HL-60 (cell line): ENCODE measurements around the gene CNTNAP2.

Experiments used
- DNase-seq, 2 experiments: peaks; one replicate each; pipeline ENCODE4 v3.0.0-alpha.2; 2010 to 2020; ENCODE audit warnings: low read depth in 1 of 2, low spot score in 1 of 2
- H3K27ac ChIP-seq: fragments of 250-450 bp; sonication (Bioruptor Pico); replicated peaks from 2 replicates; pipeline ENCODE4 v1.5.1; 2020; ENCODE audit warnings: mild to moderate bottlenecking, moderate library complexity
- H3K27me3 ChIP-seq: fragments of 250-450 bp; sonication (Bioruptor Pico); 2 replicates; pipeline ENCODE4 v1.5.1; 2021; ENCODE audit warnings: mild to moderate bottlenecking, moderate library complexity; ENCODE audit not compliant: insufficient read depth, poor library complexity, severe bottlenecking
- H3K4me3 ChIP-seq: replicated peaks from 2 replicates; pipeline ENCODE4 v1.5.1; 2011; ENCODE audit warnings: mild to moderate bottlenecking, control low read depth, low read length; ENCODE audit not compliant: insufficient read depth
- CTCF ChIP-seq: IDR thresholded peaks from one replicate; pipeline ENCODE4 v1.5.1; 2011; ENCODE audit warnings: low read length, control low read depth, inconsistent platforms; ENCODE audit not compliant: insufficient read depth
- GABPA ChIP-seq: IDR thresholded peaks from 2 replicates; pipeline ENCODE4 v1.6.1; 2012; ENCODE audit warnings: low read depth
- POLR2AphosphoS5 ChIP-seq: IDR thresholded peaks from 2 replicates; pipeline ENCODE4 v1.6.1; 2012; ENCODE audit warnings: low read depth
- SPI1 ChIP-seq: IDR thresholded peaks from 2 replicates; pipeline ENCODE4 v1.6.1; 2012; ENCODE audit warnings: low read depth, mild to moderate bottlenecking, borderline replicate concordance
- TF ChIP-seq, protein P1 (sequence below): IDR thresholded peaks from 2 replicates; pipeline ENCODE4 v1.6.1; 2012; ENCODE audit warnings: low read depth; ENCODE audit not compliant: insufficient replicate concordance

CNTNAP2 gene

GRCh38 chr7:146136357-146136875 lies 19.8 kb downstream of the CNTNAP2 start:
- TF ChIP-seq SPI1, result no peak
- H3K27me3 ChIP-seq, result no peaks in the 10 kb centered on the region
- no peak overlapping the region for H3K27ac ChIP-seq
- H3K4me3 ChIP-seq, result no peak overlapping the region
- no peak for DNase-seq

- Histone ChIP-seq H3K27me3 (no peaks in the 10 kb centered on the region), H3K4me3 (no peak overlapping the region), H3K27ac (no peak overlapping the region)
- TF ChIP-seq SPI1, result no peak
- no peak for TF ChIP-seq POLR2AphosphoS5
- no peak for TF ChIP-seq CTCF
- TF ChIP-seq, protein P1, sequence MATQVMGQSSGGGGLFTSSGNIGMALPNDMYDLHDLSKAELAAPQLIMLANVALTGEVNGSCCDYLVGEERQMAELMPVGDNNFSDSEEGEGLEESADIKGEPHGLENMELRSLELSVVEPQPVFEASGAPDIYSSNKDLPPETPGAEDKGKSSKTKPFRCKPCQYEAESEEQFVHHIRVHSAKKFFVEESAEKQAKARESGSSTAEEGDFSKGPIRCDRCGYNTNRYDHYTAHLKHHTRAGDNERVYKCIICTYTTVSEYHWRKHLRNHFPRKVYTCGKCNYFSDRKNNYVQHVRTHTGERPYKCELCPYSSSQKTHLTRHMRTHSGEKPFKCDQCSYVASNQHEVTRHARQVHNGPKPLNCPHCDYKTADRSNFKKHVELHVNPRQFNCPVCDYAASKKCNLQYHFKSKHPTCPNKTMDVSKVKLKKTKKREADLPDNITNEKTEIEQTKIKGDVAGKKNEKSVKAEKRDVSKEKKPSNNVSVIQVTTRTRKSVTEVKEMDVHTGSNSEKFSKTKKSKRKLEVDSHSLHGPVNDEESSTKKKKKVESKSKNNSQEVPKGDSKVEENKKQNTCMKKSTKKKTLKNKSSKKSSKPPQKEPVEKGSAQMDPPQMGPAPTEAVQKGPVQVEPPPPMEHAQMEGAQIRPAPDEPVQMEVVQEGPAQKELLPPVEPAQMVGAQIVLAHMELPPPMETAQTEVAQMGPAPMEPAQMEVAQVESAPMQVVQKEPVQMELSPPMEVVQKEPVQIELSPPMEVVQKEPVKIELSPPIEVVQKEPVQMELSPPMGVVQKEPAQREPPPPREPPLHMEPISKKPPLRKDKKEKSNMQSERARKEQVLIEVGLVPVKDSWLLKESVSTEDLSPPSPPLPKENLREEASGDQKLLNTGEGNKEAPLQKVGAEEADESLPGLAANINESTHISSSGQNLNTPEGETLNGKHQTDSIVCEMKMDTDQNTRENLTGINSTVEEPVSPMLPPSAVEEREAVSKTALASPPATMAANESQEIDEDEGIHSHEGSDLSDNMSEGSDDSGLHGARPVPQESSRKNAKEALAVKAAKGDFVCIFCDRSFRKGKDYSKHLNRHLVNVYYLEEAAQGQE, result no peak
- no peak for TF ChIP-seq GABPA
- no peak for DNase-seq
These were observed 22.3 kb downstream of the CNTNAP2 start for GRCh38 chr7:146138926-146139325.

GRCh38 chr7:146146831-146147486 lies 30.4 kb downstream of the CNTNAP2 start:
- no peak overlapping the region for H3K4me3 ChIP-seq
- TF ChIP-seq GABPA (no peak), CTCF (no peak), SPI1 (no peak), POLR2AphosphoS5 (no peak)
- TF ChIP-seq, protein P1, result no peak
- DNase-seq, result no peak
- H3K27ac ChIP-seq, result no peak overlapping the region
- H3K27me3 ChIP-seq, result no peaks in the 10 kb centered on the region

DNA sequence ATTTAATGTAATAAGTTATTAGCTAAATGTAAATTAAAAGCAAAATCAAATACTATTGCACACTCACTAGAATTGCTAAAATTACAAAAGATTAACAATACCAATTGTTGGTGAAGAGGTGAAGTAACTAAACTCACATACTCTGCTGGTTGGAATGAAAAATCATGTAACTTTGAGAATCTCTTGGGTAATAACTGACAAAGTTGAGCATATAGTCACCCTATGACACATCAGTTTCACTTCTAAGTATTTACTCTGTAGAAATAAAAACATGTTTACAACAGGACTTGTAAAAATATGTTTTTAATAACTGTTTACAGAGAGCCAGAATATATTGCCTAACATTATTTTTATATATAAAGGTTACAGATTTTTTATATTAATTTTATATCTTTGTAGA lies 33.6 kb downstream of the CNTNAP2 start:
- H3K27me3 ChIP-seq, result no peaks in the 10 kb centered on the region
- no peak overlapping the region for H3K27ac ChIP-seq
- peak in 1 of 2 experiments; percentile 68 for DNase-seq
- H3K4me3 ChIP-seq, result no peak overlapping the region
- TF ChIP-seq CTCF (no peak), SPI1 (no peak), POLR2AphosphoS5 (no peak), GABPA (no peak)
- TF ChIP-seq, protein P1, result no peak
